Measurements from ENCODE around the gene ZNF638.

ZNF638 gene

DNA sequence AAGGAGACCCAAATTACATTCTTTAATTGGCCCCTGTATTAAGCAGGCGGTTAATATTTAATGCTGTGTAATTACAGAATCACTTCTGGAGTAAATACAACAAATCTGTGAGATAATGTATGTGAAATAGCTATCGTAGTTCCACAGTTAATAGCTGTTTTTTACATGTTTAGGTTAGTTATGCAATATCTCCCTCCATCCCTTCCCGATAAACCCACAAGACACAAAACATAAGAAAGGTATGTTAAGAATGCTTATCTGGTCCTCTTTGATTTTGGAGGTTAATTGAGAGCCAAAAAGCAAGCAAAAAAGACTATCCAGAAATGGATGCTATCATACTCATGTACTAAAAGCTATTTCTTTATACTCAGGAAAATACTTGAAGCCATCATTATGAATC is 49.1 kb downstream of the ZNF638 start:
- H2BK12ac ChIP-seq (ENCODE audit: low read length in 2 of 2) = no peak overlapping the region
- no peak overlapping the region for H3K4me2 ChIP-seq (ENCODE audit: low read length, poor library complexity, severe bottlenecking)
- no peak overlapping the region for H2AFZ ChIP-seq (ENCODE audit: low read depth, low read length)
- no peak overlapping the region for H3K4me3 ChIP-seq (ENCODE audit: insufficient read depth in 1 of 2, low read depth in 1 of 2, low read length in 2 of 2)
- no peak overlapping the region for H3K27ac ChIP-seq (ENCODE audit: low read length, poor library complexity, severe bottlenecking)
- no peak overlapping the region for H2BK15ac ChIP-seq (ENCODE audit: low read depth, poor library complexity, severe bottlenecking)
- no peak overlapping the region for H2BK120ac ChIP-seq (ENCODE audit: low read depth, low read length)
- H3K9me3 ChIP-seq (ENCODE audit: control insufficient read depth, low read length) = no peaks in the 10 kb centered on the region
- H3K4me1 ChIP-seq (ENCODE audit: control insufficient read depth, insufficient read depth, low read depth, low read length) = peaks cover 3% of the 10 kb centered on the region
- H3K79me1 ChIP-seq (replicated peaks; ENCODE audit: low read length, poor library complexity, severe bottlenecking) = peaks cover 10% of the 10 kb centered on the region
- no peak overlapping the region for H3K9ac ChIP-seq (ENCODE audit: low read length)
- H3K23ac ChIP-seq (ENCODE audit: low read length in 2 of 2) = no peak overlapping the region
- no peak overlapping the region for H2BK5ac ChIP-seq (ENCODE audit: low read depth, low read length, poor library complexity, severe bottlenecking)
- H4K91ac ChIP-seq (ENCODE audit: low read length) = no peak overlapping the region
- no peak for DNase-seq
- H3K18ac ChIP-seq (ENCODE audit: low read depth in 1 of 2, low read length in 2 of 2) = no peak overlapping the region
- H2AK5ac ChIP-seq (ENCODE audit: low read length, severe bottlenecking) = no peak overlapping the region
- no CpG with 5 or more reads among the region's 3 CpGs for WGBS
- H3K36me3 ChIP-seq (ENCODE audit: control insufficient read depth in 1 of 2, insufficient read depth in 2 of 2, low read depth in 1 of 2, low read length in 2 of 2) = peaks cover 6 to 84% of the 10 kb centered on the region in 2 experiments
- no peak overlapping the region for H3K4ac ChIP-seq (ENCODE audit: low read depth in 1 of 2, low read length in 2 of 2)
- H3K14ac ChIP-seq (ENCODE audit: low read length in 2 of 2) = no peak overlapping the region
- no peak overlapping the region for H4K8ac ChIP-seq (ENCODE audit: low read length)
- no peaks in the 10 kb centered on the region for H3K27me3 ChIP-seq (ENCODE audit: control insufficient read depth in 1 of 2, insufficient read depth in 1 of 2, low read length in 2 of 2)

GRCh38 chr2:71385012-71385411 is 53.4 kb downstream of the ZNF638 start:
- DNase-seq = peak; percentile 79
- Histone ChIP-seq H3K36me3 (ENCODE audit: control insufficient read depth in 1 of 2, insufficient read depth in 2 of 2, low read depth in 1 of 2, low read length in 2 of 2) (peaks cover 23 to 93% of the 10 kb centered on the region in 2 experiments), H4K8ac (ENCODE audit: low read length) (no peak overlapping the region), H3K79me1 (replicated peaks; ENCODE audit: low read length, poor library complexity, severe bottlenecking) (peaks cover 11% of the 10 kb centered on the region), H3K4me2 (ENCODE audit: low read length, poor library complexity, severe bottlenecking) (no peak overlapping the region), H2AK5ac (ENCODE audit: low read length, severe bottlenecking) (no peak overlapping the region), H3K4me1 (ENCODE audit: control insufficient read depth, insufficient read depth, low read depth, low read length) (no peaks in the 10 kb centered on the region), H3K9me3 (ENCODE audit: control insufficient read depth, low read length) (no peaks in the 10 kb centered on the region), H2BK12ac (ENCODE audit: low read length in 2 of 2) (no peak overlapping the region), H2BK120ac (ENCODE audit: low read depth, low read length) (no peak overlapping the region), H3K18ac (ENCODE audit: low read depth in 1 of 2, low read length in 2 of 2) (no peak overlapping the region), H3K23ac (ENCODE audit: low read length in 2 of 2) (no peak overlapping the region), H3K4me3 (ENCODE audit: insufficient read depth in 1 of 2, low read depth in 1 of 2, low read length in 2 of 2) (no peak overlapping the region), H3K14ac (ENCODE audit: low read length in 2 of 2) (no peak overlapping the region), H2AFZ (ENCODE audit: low read depth, low read length) (no peak overlapping the region), H3K9ac (ENCODE audit: low read length) (no peak overlapping the region), H3K27me3 (ENCODE audit: control insufficient read depth in 1 of 2, insufficient read depth in 1 of 2, low read length in 2 of 2) (no peaks in the 10 kb centered on the region), H2BK5ac (ENCODE audit: low read depth, low read length, poor library complexity, severe bottlenecking) (no peak overlapping the region), H2BK15ac (ENCODE audit: low read depth, poor library complexity, severe bottlenecking) (no peak overlapping the region), H4K91ac (ENCODE audit: low read length) (no peak overlapping the region), H3K27ac (ENCODE audit: low read length, poor library complexity, severe bottlenecking) (no peak overlapping the region), H3K4ac (ENCODE audit: low read depth in 1 of 2, low read length in 2 of 2) (no peak overlapping the region)
- WGBS = no CpG with 5 or more reads among the region's 1 CpG

DNA sequence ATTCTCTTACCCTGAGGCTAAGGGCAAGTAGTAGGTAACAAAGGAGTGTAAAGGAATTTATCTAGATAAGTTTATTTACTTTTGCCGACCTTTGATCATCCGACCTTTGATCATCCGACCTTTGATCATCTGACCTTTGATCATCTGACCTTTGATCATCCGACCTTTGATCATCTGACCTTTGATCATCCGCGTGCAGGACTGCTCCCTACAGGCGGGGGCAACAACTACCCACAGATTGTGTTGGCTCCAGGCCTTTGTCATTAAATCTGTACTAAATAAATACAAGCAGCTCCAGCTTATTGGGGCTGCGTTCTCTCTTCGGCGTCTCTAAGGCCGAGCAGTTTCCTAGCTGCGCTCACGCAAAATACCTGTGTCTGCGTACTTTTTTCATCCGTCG is 56.6 kb downstream of the ZNF638 start:
- H2AK5ac ChIP-seq (ENCODE audit: low read length, severe bottlenecking) = no peak overlapping the region
- H3K4me2 ChIP-seq (ENCODE audit: low read length, poor library complexity, severe bottlenecking) = no peak overlapping the region
- peaks cover 27 to 94% of the 10 kb centered on the region in 2 experiments for H3K36me3 ChIP-seq (ENCODE audit: control insufficient read depth in 1 of 2, insufficient read depth in 2 of 2, low read depth in 1 of 2, low read length in 2 of 2)
- H3K14ac ChIP-seq (ENCODE audit: low read length in 2 of 2) = no peak overlapping the region
- H3K79me1 ChIP-seq (replicated peaks; ENCODE audit: low read length, poor library complexity, severe bottlenecking) = peaks cover 21% of the 10 kb centered on the region
- no peaks in the 10 kb centered on the region for H3K9me3 ChIP-seq (ENCODE audit: control insufficient read depth, low read length)
- no peak overlapping the region for H2BK15ac ChIP-seq (ENCODE audit: low read depth, poor library complexity, severe bottlenecking)
- no peak overlapping the region for H3K4ac ChIP-seq (ENCODE audit: low read depth in 1 of 2, low read length in 2 of 2)
- H2AFZ ChIP-seq (ENCODE audit: low read depth, low read length) = no peak overlapping the region
- H4K91ac ChIP-seq (ENCODE audit: low read length) = no peak overlapping the region
- no peak overlapping the region for H2BK5ac ChIP-seq (ENCODE audit: low read depth, low read length, poor library complexity, severe bottlenecking)
- H3K4me1 ChIP-seq (ENCODE audit: control insufficient read depth, insufficient read depth, low read depth, low read length) = no peaks in the 10 kb centered on the region
- no peak overlapping the region for H4K8ac ChIP-seq (ENCODE audit: low read length)
- no peak overlapping the region for H3K27ac ChIP-seq (ENCODE audit: low read length, poor library complexity, severe bottlenecking)
- no peak for DNase-seq
- no peak overlapping the region for H3K4me3 ChIP-seq (ENCODE audit: insufficient read depth in 1 of 2, low read depth in 1 of 2, low read length in 2 of 2)
- no peak overlapping the region for H3K18ac ChIP-seq (ENCODE audit: low read depth in 1 of 2, low read length in 2 of 2)
- H3K9ac ChIP-seq (ENCODE audit: low read length) = no peak overlapping the region
- H3K27me3 ChIP-seq (ENCODE audit: control insufficient read depth in 1 of 2, insufficient read depth in 1 of 2, low read length in 2 of 2) = no peaks in the 10 kb centered on the region
- 96% methylated on average over 16 of the region's 16 CpGs for WGBS
- no peak overlapping the region for H2BK120ac ChIP-seq (ENCODE audit: low read depth, low read length)
- H2BK12ac ChIP-seq (ENCODE audit: low read length in 2 of 2) = no peak overlapping the region
- H3K23ac ChIP-seq (ENCODE audit: low read length in 2 of 2) = no peak overlapping the region

GRCh38 chr2:71389384-71390072 is 57.9 kb downstream of the ZNF638 start:
- Histone ChIP-seq H3K14ac (ENCODE audit: low read length in 2 of 2) (no peak overlapping the region), H3K4me2 (ENCODE audit: low read length, poor library complexity, severe bottlenecking) (no peak overlapping the region), H3K9ac (ENCODE audit: low read length) (no peak overlapping the region), H4K91ac (ENCODE audit: low read length) (no peak overlapping the region), H3K23ac (ENCODE audit: low read length in 2 of 2) (no peak overlapping the region), H3K27me3 (ENCODE audit: control insufficient read depth in 1 of 2, insufficient read depth in 1 of 2, low read length in 2 of 2) (no peaks in the 10 kb centered on the region), H3K9me3 (ENCODE audit: control insufficient read depth, low read length) (no peaks in the 10 kb centered on the region), H4K8ac (ENCODE audit: low read length) (no peak overlapping the region), H2BK5ac (ENCODE audit: low read depth, low read length, poor library complexity, severe bottlenecking) (no peak overlapping the region), H3K79me1 (replicated peaks; ENCODE audit: low read length, poor library complexity, severe bottlenecking) (peaks cover 30% of the 10 kb centered on the region), H3K18ac (ENCODE audit: low read depth in 1 of 2, low read length in 2 of 2) (no peak overlapping the region), H2BK120ac (ENCODE audit: low read depth, low read length) (no peak overlapping the region), H3K27ac (ENCODE audit: low read length, poor library complexity, severe bottlenecking) (no peak overlapping the region), H3K4me1 (ENCODE audit: control insufficient read depth, insufficient read depth, low read depth, low read length) (no peaks in the 10 kb centered on the region), H3K4ac (ENCODE audit: low read depth in 1 of 2, low read length in 2 of 2) (no peak overlapping the region), H2BK15ac (ENCODE audit: low read depth, poor library complexity, severe bottlenecking) (no peak overlapping the region), H3K4me3 (ENCODE audit: insufficient read depth in 1 of 2, low read depth in 1 of 2, low read length in 2 of 2) (no peak overlapping the region), H2AK5ac (ENCODE audit: low read length, severe bottlenecking) (no peak overlapping the region), H2BK12ac (ENCODE audit: low read length in 2 of 2) (no peak overlapping the region), H2AFZ (ENCODE audit: low read depth, low read length) (no peak overlapping the region), H3K36me3 (ENCODE audit: control insufficient read depth in 1 of 2, insufficient read depth in 2 of 2, low read depth in 1 of 2, low read length in 2 of 2) (peaks cover 34 to 96% of the 10 kb centered on the region in 2 experiments)
- WGBS = 95% methylated on average over 12 of the region's 12 CpGs
- DNase-seq = no peak
